ENCODE data around the gene ANKRD13D.
"Not testable (repeated sequence)": the region's sequence is repeated elsewhere in the genome, so short reads cannot be mapped to it uniquely, and the experiment has no call there.

The ANKRD13D gene

GRCh38 chr11:67317205-67317887, 28.2 kb downstream of the ANKRD13D start:
- DNase-seq (ENCODE audit: low read depth, low spot score), result peak; percentile 99

DNA sequence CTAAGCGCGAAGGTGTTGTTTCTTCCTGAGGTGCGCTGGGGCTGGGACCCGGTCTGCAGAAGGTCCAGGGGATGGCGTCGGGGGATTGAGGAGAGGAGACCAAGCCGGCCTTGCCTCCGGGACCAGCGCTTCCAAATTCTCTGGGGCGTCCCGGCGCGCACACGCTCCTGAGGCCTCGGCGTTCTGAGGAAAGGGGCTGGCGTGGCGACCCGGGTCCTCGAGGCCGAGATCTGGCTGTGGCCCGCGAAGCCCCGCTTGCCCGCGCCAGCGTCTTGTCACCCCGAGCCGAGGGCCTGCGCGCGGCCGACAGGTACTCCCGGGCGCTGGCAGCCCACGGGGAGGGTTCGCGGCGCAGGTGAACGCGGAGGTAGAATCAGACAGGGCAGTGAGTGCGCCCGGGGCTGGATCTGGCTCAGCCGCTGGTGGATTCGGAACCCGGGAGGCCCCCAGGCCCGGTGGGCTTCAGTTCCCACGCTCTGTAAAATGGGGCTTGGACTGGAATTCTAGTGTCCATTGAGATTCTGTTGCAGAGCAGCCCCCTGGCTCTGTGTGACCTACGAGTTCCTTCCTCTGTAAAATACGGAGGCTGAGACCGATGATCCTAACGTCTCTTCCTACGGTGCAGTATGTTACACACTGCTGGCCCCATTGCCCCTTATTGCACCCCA, 28.9 kb downstream of the ANKRD13D start:
- DNase-seq (ENCODE audit: low read depth, low spot score), result no peak

DNA sequence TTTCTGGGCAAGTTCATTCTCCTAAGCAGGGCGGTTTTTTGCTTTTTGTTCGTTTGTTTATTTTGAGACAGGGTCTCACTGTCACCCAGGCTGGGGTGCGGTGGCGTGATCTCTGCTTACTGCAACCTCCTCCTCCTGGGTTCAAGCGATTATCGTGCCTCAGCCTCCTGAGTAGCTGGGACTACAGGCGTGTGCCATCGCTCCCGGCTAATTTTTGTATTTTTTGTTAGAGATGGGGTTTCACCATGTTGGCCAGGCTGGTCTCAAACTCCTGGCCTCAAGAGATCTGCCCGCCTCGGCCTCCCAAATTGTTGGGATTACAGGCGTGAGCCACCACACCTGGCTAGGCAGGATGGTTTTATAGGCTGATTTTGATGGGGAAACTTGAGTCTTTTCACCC, 29.8 kb downstream of the ANKRD13D start:
- DNase-seq (ENCODE audit: low read depth, low spot score), result not testable (repeated sequence)

DNA sequence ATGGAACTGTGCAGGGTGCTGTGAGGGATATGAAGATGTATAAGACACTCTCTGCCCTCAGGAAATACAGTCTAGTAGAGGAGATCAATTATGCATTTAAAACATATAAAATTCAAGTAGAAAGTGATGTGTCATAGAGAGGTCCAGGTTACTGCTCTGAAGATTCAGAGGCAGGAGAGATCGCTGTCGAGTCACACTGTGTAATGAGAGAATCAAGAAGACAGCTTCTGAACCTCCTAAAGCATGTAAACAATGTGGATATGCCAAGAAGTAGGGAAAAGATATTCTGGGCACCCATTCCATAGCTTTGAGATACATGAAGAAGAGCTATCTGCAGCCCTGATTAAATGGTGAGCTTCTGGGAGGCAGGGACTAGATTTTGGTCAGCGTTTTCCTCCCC, 30.9 kb downstream of the ANKRD13D start:
- no peak for DNase-seq (ENCODE audit: low read depth, low spot score)

DNA sequence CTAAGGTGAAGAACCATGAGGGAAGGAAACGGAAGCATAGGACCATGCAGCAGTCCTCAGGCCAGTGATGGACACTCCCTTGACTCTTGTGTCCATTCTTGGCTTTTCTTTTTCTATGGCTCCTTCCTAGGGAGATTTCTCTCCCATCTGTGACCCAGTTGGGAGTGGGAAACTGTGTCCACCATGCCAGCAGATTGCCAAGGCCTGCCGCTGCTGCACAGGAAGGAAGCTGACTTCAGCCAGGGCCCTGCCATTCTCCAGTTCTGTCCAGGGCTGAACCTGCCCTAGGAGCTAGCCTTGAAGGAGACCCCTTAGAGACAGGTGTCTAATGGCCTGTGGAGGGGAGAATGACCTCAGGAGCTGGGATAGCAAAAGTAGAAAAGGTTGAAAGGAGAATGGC, 31.6 kb downstream of the ANKRD13D start:
- no peak for DNase-seq (ENCODE audit: low read depth, low spot score)

GRCh38 chr11:67321313-67321871, 32.3 kb downstream of the ANKRD13D start:
- no peak for DNase-seq (ENCODE audit: low read depth, low spot score)

- no peak for DNase-seq (ENCODE audit: low read depth, low spot score)
These were observed 32.9 kb downstream of the ANKRD13D start for GRCh38 chr11:67322049-67322448.

GRCh38 chr11:67323526-67323925, 34.4 kb downstream of the ANKRD13D start:
- DNase-seq (ENCODE audit: low read depth, low spot score), result no peak

GRCh38 chr11:67332081-67332691, 43.1 kb downstream of the ANKRD13D start:
- DNase-seq (ENCODE audit: low read depth, low spot score), result no peak

- no peak for DNase-seq (ENCODE audit: low read depth, low spot score)
These were observed 48.2 kb downstream of the ANKRD13D start for GRCh38 chr11:67337257-67337656.

DNA sequence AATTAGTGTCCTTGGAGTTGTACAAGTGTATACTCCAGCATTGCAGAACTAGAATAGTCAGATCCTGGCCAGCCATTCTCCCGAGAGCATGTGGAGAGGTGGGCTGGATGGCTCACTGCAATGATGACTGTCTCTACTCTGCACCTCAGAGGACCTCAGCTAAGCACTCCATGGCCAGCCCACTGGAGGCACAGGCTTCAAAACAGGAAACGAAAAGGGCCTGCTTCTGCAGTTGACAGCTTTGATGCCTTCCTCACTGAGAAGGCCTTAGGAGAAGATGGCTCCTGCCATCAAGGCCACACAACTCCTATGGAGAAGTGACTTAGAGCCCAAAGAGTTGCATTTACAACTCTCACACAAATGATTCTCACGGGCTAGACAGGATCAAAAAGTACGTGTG, 55.2 kb downstream of the ANKRD13D start:
- DNase-seq (ENCODE audit: low read depth, low spot score), result no peak

DNA sequence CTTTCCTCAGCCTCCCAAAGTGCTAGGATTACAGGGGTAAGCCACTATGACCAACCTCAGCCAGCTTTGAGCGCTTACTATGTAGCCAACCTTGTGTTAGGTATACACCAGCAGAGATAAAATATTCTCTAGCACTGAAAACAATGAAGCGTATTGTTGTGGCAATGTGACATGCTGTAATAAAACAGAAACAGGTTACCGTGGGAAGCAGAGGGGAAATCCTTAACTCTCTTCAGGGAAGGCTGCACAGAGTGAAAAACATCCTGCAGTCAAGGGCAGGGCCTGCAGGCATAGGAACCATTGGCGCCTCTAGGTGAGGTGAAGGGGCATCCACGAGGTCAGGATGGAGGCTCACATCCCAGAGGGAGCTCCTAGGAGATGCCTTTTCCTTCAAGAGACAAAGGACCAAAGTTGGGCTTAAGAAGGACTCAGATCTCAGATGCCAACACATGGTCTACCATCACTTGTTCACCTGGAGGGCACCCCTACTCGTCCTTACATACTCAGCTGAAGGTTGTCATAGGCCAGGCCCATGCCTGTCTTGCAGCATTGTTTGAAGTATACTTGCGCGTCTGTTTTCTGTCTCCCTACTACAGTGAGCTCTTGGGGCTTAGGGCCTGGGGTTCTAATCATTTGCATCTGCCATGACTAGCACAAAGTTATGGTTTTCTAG, 56.3 kb downstream of the ANKRD13D start:
- no peak for DNase-seq (ENCODE audit: low read depth, low spot score)

- DNase-seq (ENCODE audit: low read depth, low spot score), result peak; percentile 15
These were observed 57.1 kb downstream of the ANKRD13D start for GRCh38 chr11:67345920-67346819.

DNA sequence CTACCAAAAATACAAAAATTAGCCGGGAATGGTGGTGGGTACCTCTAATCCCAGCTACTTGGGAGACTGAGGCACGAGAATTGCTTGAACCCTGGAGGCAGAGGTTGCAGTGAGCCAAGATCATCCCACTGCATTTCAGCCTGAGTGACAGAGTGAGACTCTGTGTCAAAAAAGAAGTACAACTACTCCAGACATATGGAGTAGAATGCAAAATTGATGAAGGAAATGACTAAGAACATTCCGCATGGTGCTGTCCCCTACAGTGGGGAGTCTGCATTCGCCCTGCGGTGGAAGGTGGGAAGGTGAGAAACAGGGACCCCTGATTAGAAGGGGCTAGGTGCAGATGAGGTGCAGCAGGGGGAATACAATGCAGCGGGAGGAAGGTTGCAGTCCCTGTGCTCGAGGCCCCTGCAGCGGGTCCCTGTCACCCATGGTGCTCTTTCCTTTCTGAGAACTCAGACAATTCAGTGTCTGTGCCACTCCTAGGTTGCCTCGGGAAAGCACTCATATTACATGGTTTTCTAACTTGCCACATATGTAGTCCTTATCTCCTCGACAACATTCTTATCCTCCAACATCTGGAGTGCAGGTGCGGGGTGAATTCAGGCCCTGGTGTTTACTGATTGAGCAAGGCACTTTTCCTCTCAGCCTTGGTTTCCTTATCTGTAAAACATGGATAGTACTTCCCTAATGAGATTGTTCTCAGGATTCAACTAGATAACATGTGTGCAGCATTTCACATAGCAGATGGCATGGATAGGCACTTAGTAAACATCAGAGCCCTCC, 59.1 kb downstream of the ANKRD13D start:
- no peak for DNase-seq (ENCODE audit: low read depth, low spot score)

- DNase-seq (ENCODE audit: low read depth, low spot score), result no peak
These were observed 59.9 kb downstream of the ANKRD13D start for GRCh38 chr11:67349036-67349435.

- no peak for DNase-seq (ENCODE audit: low read depth, low spot score)
These were observed 60.4 kb downstream of the ANKRD13D start for GRCh38 chr11:67349457-67349856.

DNA sequence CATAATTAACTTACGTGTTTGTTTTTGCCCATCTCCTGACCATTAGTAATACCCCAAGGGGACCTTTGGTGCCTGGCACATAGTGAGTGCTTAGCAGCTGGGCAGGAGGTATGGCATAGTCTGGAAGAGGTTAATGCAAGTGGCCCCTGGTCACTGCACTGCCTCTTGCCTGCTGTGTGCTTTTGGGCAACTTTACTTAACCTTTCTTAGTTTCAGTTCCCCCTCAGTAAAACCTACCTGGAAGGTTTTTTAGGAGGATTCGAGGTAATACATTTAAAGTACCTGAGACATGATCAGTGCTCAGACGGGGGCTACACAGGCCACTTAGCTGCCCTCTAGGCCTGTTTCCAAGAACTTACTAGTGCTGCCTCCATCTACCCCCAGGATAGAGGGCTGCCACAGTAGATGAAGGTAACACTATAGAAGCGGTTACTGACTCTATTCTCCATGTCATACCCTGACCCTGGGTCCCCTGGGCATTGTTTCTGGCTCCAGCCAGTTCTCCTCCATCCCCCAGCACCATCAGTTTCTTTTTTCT, 60.9 kb downstream of the ANKRD13D start:
- DNase-seq (ENCODE audit: low read depth, low spot score), result no peak

DNA sequence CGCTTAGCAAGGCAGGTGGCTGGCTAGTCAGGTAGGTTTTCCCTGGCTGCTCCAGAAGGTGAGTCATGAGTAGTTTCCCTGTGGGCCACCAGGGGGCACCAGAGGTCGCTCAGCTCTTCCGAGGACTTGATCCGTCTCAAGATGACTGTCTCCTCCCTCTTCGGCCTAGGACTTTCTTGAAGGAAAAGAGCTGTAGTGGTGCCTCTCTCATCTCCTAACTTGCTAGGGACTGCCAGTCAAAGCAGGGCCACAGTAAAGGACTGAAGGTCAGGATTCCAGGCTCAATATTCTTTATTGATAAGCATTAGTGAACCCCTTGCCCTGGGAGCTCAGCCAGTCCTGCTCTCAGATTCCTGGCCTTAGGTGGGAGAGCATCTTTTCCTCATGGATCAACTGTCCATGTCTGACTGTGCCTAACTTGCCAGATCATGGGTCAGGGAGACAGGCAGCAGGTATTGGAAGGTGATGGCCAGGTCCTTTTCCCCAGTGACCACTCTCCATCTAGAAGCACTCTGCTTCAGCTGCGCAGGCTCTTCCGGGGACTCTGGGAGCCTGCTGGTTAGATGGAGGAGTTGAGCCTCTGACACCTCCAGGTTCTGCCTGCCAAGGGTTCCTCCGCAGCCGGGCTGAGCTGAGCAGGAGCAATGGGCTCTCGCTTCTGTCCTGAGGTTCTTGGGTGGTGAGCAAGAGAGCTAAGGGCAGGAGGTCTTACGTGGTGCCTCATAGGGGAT, 62.3 kb downstream of the ANKRD13D start:
- peak; percentile 86 for DNase-seq (ENCODE audit: low read depth, low spot score)
